Memory B cell (primary cell): ENCODE measurements around the gene DOCK8.

Experiments
- ATAC-seq: fragments of 150-1000 bp; cut with Tn5 transposase; 2 replicates; pipeline ENCODE4 v1.10.0; 2021; ENCODE audit warnings: low read depth, mild to moderate bottlenecking, moderate library complexity
- DNase-seq, 2 donors: peaks; one replicate each; pipeline ENCODE4 v3.0.0; 2022; ENCODE audit warnings: low spot score in 2 of 2
- H3K27ac Mint-ChIP-seq: one replicate; pipeline ENCODE4 v1.8.0; 2022; ENCODE audit warnings: mild to moderate bottlenecking, moderate library complexity, mixed read lengths
- H3K27me3 Mint-ChIP-seq: one replicate; pipeline ENCODE4 v1.8.0; 2022; ENCODE audit warnings: mixed read lengths
- H3K36me3 Mint-ChIP-seq: one replicate; pipeline ENCODE4 v1.8.0; 2022; ENCODE audit warnings: mild to moderate bottlenecking, mixed read lengths
- H3K4me1 Mint-ChIP-seq: one replicate; pipeline ENCODE4 v1.8.0; 2022; ENCODE audit warnings: mixed read lengths
- H3K4me3 Mint-ChIP-seq: one replicate; pipeline ENCODE4 v1.8.0; 2022; ENCODE audit warnings: mild to moderate bottlenecking, moderate library complexity, mixed read lengths
- H3K9me3 Mint-ChIP-seq: one replicate; pipeline ENCODE4 v1.8.0; 2022; ENCODE audit warnings: mixed read lengths

Gene DOCK8

GRCh38 chr9:479971-480350, 265.3 kb downstream of the DOCK8 start:
- no peaks in the 10 kb centered on the region for H3K4me1 Mint-ChIP-seq
- no peak overlapping the region for H3K27ac Mint-ChIP-seq
- no peak overlapping the region for H3K4me3 Mint-ChIP-seq
- peaks cover 2% of the 10 kb centered on the region for H3K9me3 Mint-ChIP-seq
- DNase-seq (no peak), ATAC-seq (no peak)
- H3K27me3 Mint-ChIP-seq, result no peaks in the 10 kb centered on the region
- H3K36me3 Mint-ChIP-seq, result peaks cover 4% of the 10 kb centered on the region

- H3K36me3 Mint-ChIP-seq, result peaks cover 2% of the 10 kb centered on the region
- H3K27me3 Mint-ChIP-seq, result no peaks in the 10 kb centered on the region
- DNase-seq (no peak), ATAC-seq (no peak)
- H3K4me3 Mint-ChIP-seq, result no peak overlapping the region
- no peaks in the 10 kb centered on the region for H3K4me1 Mint-ChIP-seq
- H3K27ac Mint-ChIP-seq, result no peak overlapping the region
- peaks cover 2% of the 10 kb centered on the region for H3K9me3 Mint-ChIP-seq
Measured at GRCh38 chr9:482739-483138, 268.1 kb downstream of the DOCK8 start.

- DNase-seq (no peak), ATAC-seq (no peak)
- no peaks in the 10 kb centered on the region for H3K36me3 Mint-ChIP-seq
- H3K9me3 Mint-ChIP-seq, result peaks cover 2% of the 10 kb centered on the region
- no peak overlapping the region for H3K4me3 Mint-ChIP-seq
- no peaks in the 10 kb centered on the region for H3K27me3 Mint-ChIP-seq
- H3K4me1 Mint-ChIP-seq, result no peaks in the 10 kb centered on the region
- no peak overlapping the region for H3K27ac Mint-ChIP-seq
Measured at GRCh38 chr9:486156-486555, 271.5 kb downstream of the DOCK8 start.

GRCh38 chr9:487429-487828, 272.8 kb downstream of the DOCK8 start:
- DNase-seq (no peak), ATAC-seq (no peak)
- peaks cover 2% of the 10 kb centered on the region for H3K9me3 Mint-ChIP-seq
- H3K27me3 Mint-ChIP-seq, result no peaks in the 10 kb centered on the region
- H3K27ac Mint-ChIP-seq, result no peak overlapping the region
- H3K4me1 Mint-ChIP-seq, result no peaks in the 10 kb centered on the region
- H3K4me3 Mint-ChIP-seq, result no peak overlapping the region
- no peaks in the 10 kb centered on the region for H3K36me3 Mint-ChIP-seq

GRCh38 chr9:488448-488847, 273.8 kb downstream of the DOCK8 start:
- no peaks in the 10 kb centered on the region for H3K27me3 Mint-ChIP-seq
- no peak overlapping the region for H3K27ac Mint-ChIP-seq
- no peak for DNase-seq
- peaks cover 2% of the 10 kb centered on the region for H3K9me3 Mint-ChIP-seq
- no peaks in the 10 kb centered on the region for H3K4me1 Mint-ChIP-seq
- H3K4me3 Mint-ChIP-seq, result no peak overlapping the region
- no peaks in the 10 kb centered on the region for H3K36me3 Mint-ChIP-seq
- no peak for ATAC-seq

GRCh38 chr9:489198-490197, 274.8 kb downstream of the DOCK8 start:
- ATAC-seq, result no peak
- Mint-ChIP-seq H3K36me3 (no peaks in the 10 kb centered on the region), H3K4me1 (no peaks in the 10 kb centered on the region), H3K27ac (no peak overlapping the region), H3K27me3 (no peaks in the 10 kb centered on the region), H3K4me3 (no peak overlapping the region), H3K9me3 (no peaks in the 10 kb centered on the region)
- no peak for DNase-seq

GRCh38 chr9:494764-495163, 280.1 kb downstream of the DOCK8 start:
- no peak for ATAC-seq
- Mint-ChIP-seq H3K4me3 (no peak overlapping the region), H3K27ac (no peak overlapping the region), H3K4me1 (no peaks in the 10 kb centered on the region), H3K27me3 (peaks cover 2% of the 10 kb centered on the region), H3K36me3 (no peaks in the 10 kb centered on the region), H3K9me3 (no peaks in the 10 kb centered on the region)
- DNase-seq, result no peak

GRCh38 chr9:495739-496138, 281.1 kb downstream of the DOCK8 start:
- ATAC-seq, result no peak
- H3K4me3 Mint-ChIP-seq, result no peak overlapping the region
- peaks cover 2% of the 10 kb centered on the region for H3K27me3 Mint-ChIP-seq
- DNase-seq, result no peak
- H3K36me3 Mint-ChIP-seq, result no peaks in the 10 kb centered on the region
- no peaks in the 10 kb centered on the region for H3K4me1 Mint-ChIP-seq
- H3K27ac Mint-ChIP-seq, result no peak overlapping the region
- no peaks in the 10 kb centered on the region for H3K9me3 Mint-ChIP-seq

GRCh38 chr9:503326-503725, 288.7 kb downstream of the DOCK8 start:
- Mint-ChIP-seq H3K4me3 (peak overlapping the region; percentile 89), H3K27me3 (peaks cover 2% of the 10 kb centered on the region), H3K36me3 (peaks cover 2% of the 10 kb centered on the region), H3K4me1 (peaks cover 5% of the 10 kb centered on the region), H3K27ac (no peak overlapping the region), H3K9me3 (no peaks in the 10 kb centered on the region)
- DNase-seq (no peak), ATAC-seq (no peak)

GRCh38 chr9:503881-504852, 289.5 kb downstream of the DOCK8 start, which contains the start of gene KANK1:
Gene KANK1 (plus strand): TSS chr9:504695.
- peak; percentile 80 for ATAC-seq
- peak within 1 kb of the TSS; percentile 89 for H3K4me3 Mint-ChIP-seq

GRCh38 chr9:504921-505740, 290.5 kb downstream of the DOCK8 start:
- Mint-ChIP-seq H3K4me1 (peaks cover 5% of the 10 kb centered on the region), H3K27me3 (peaks cover 2% of the 10 kb centered on the region), H3K27ac (no peak overlapping the region), H3K9me3 (no peaks in the 10 kb centered on the region), H3K36me3 (peaks cover 3% of the 10 kb centered on the region), H3K4me3 (peak overlapping the region; percentile 78)
- DNase-seq, result peak; percentile 2 to 23
- ATAC-seq, result no peak

More at GRCh38 chr9:503881-504852, 289.5 kb downstream of the DOCK8 start, which contains the start of gene KANK1:
- Mint-ChIP-seq H3K9me3 (no peaks in the 10 kb centered on the region), H3K27me3 (peaks cover 2% of the 10 kb centered on the region), H3K36me3 (peaks cover 2% of the 10 kb centered on the region), H3K4me1 (peaks cover 5% of the 10 kb centered on the region), H3K27ac (no peak within 1 kb of the TSS)
- DNase-seq, result peak; percentile 81

- peaks cover 3% of the 10 kb centered on the region for H3K36me3 Mint-ChIP-seq
- DNase-seq (no peak), ATAC-seq (no peak)
- H3K4me3 Mint-ChIP-seq, result peak overlapping the region; percentile 78
- H3K9me3 Mint-ChIP-seq, result no peaks in the 10 kb centered on the region
- H3K4me1 Mint-ChIP-seq, result peaks cover 5% of the 10 kb centered on the region
- H3K27ac Mint-ChIP-seq, result no peak overlapping the region
- peaks cover 2% of the 10 kb centered on the region for H3K27me3 Mint-ChIP-seq
Measured at GRCh38 chr9:505741-506059, 291.0 kb downstream of the DOCK8 start.

GRCh38 chr9:506281-506680, 291.6 kb downstream of the DOCK8 start:
- H3K9me3 Mint-ChIP-seq, result no peaks in the 10 kb centered on the region
- ATAC-seq (no peak), DNase-seq (no peak)
- H3K36me3 Mint-ChIP-seq, result peaks cover 3% of the 10 kb centered on the region
- H3K4me3 Mint-ChIP-seq, result no peak overlapping the region
- H3K27me3 Mint-ChIP-seq, result peaks cover 2% of the 10 kb centered on the region
- H3K4me1 Mint-ChIP-seq, result peaks cover 5% of the 10 kb centered on the region
- H3K27ac Mint-ChIP-seq, result no peak overlapping the region
